HG02938 (cell line): ENCODE measurements around the gene TSPAN32.
"Not testable (repeated sequence)": the region's sequence is repeated elsewhere in the genome, so short reads cannot be mapped to it uniquely, and the experiment has no call there.

Experiments
- ATAC-seq: cut with Tn5 transposase; IDR thresholded peaks from one replicate; pipeline ENCODE4 v1.9.1; 2021; ENCODE audit warnings: mild to moderate bottlenecking, moderate library complexity; ENCODE audit not compliant: unreplicated experiment

The TSPAN32 gene

GRCh38 chr11:2280208-2280607, 21.6 kb upstream of the TSPAN32 start:
- ATAC-seq = no peak

- ATAC-seq = not testable (repeated sequence)
Observed at GRCh38 chr11:2286350-2286749, 15.5 kb upstream of the TSPAN32 start.

GRCh38 chr11:2287091-2287490, 14.7 kb upstream of the TSPAN32 start:
- no peak for ATAC-seq

DNA sequence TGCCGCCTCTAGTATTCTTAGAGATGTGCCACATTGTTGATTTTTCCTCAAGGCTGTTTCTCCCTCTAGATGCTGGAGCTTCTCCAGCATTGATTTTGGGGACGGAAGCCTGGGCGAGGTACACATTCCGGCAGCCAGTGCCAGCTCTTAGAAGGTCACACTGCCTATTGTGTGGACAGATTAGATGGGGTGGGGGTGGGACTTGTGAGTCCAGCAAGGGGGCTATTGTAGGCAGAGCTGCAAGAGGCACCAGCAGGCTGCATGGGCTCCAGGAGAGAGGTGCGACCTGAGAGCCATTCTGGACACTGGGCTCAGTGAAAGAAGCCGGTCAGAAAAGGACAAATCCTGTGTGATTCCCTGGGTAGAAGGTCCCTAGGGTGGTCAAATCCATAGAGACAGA, 12.5 kb upstream of the TSPAN32 start:
- no peak for ATAC-seq

- ATAC-seq = no peak
Observed at GRCh38 chr11:2289859-2290258, 12.0 kb upstream of the TSPAN32 start.

GRCh38 chr11:2290351-2290841, 11.4 kb upstream of the TSPAN32 start:
- ATAC-seq = no peak

GRCh38 chr11:2293531-2293971, 8.3 kb upstream of the TSPAN32 start:
- no peak for ATAC-seq

- no peak for ATAC-seq
Observed at GRCh38 chr11:2293984-2294925, 7.6 kb upstream of the TSPAN32 start.

- ATAC-seq = no peak
Observed at GRCh38 chr11:2294926-2295290, 6.9 kb upstream of the TSPAN32 start.

GRCh38 chr11:2295971-2296912, 5.6 kb upstream of the TSPAN32 start:
- ATAC-seq = no peak

GRCh38 chr11:2296913-2297622, 4.7 kb upstream of the TSPAN32 start:
- no peak for ATAC-seq

- ATAC-seq = no peak
Observed at GRCh38 chr11:2297623-2298030, 4.2 kb upstream of the TSPAN32 start.

DNA sequence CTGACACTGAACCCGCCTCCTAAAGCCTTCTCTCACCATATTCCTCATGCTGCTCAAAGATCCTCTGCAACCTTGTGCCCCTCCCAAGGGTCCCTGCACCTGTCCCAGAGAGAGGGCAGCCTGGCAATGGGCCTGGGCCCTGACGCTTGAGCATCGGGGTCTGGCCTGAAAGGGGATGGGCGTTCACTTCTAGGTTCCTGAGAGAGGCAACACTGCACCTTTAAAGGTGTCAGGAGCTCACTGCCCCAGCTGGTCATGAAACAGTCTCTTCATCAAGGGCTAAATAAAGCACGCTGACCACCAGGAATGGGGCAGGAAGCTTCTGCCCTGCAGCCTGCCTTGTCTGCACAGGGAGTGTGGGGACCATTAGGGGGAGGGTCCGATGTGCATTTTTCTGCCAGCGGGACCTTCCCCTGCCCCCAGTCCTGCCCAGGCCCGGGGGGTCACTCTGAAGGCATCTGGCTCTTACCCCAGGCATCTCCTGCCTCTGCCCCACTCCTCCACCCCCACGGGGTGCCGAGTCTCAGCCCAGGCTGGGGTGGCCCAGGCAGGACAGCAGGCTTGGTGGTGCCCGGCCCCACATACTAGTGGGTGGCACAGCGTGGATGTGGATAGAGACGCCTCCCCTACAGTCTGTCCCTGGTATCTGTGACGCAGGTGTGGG, 3.5 kb upstream of the TSPAN32 start:
- no peak for ATAC-seq

DNA sequence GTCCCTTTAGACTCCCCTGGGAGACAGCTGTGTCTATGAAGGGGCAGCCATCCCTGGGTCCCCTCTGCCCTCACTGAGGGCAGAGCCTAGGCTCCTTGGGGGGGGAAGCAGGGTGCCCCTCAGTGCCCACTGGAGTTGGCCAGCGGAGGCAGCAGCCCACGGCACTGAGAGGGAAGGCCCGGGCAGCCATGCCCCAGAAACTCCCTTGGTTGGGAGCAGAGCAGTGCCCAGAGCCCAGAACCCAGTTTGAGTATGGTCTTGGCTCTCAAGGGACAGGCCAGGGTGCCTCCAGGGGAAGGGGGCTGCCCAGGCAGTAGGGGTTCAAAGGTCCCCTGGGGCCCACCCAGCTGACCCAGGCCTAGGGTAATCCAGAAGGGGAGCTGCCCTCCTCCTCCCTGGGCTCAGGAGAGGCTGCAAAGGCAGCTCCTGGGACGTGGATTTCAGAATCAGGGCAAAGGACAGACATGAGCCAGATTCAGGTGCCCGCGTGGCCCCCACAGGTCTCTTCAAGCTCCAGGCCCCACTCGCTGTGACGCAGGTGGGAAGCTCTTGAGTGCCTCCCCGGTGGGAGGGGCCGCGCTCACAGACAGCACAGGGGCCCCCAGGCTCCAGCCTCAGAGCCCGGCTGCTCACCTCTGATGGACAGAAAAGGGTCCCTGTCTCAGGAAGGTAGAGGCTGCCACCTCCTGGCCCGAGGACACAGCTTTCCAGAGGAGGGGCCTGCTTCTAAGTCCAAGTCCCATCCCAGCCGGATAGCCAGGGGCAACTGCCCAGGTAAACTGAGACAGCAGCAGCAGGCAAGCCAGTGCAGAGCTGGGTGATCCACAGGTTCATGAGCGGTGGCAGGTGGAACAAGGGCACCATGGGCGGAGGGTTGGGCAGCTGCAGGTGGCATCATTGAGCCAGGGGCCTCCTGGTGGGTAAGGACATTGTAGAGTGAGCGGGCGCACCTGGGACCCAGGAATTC, 2.7 kb upstream of the TSPAN32 start:
- ATAC-seq = no peak

GRCh38 chr11:2299773-2300172, 2.0 kb upstream of the TSPAN32 start:
- no peak for ATAC-seq

DNA sequence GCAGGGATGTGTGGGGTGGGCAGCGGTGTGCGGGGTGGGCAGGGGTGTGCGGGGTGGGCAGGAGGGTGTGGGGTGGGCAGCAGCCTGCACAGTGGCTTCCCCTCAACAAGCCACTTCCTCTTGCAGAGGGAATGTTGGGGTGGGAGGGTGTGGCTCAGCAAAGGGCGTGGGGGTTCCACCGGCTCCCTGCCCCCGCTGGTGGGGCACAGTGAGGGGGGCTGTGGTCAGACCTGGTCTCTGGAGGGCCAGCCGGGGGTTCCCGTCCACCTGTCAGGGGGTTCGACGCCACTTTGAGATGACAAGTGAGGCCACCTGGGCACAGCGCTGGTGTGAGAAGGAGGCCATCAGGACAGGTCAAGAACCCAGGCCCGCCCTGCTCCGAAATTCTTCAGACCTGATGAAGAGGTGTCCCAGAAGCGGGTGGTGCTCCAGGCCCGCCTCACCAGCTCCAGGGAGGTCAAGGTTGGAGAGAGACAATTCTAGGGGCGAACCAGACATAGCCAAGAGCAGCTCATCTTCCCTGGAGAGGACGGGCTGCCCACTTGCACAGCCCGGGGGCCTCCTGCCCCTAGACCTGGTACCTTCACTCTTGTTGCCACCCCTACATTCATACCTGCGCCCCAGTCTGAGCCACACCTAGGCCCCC, 1.4 kb upstream of the TSPAN32 start:
- ATAC-seq = no peak

- no peak for ATAC-seq
Observed at GRCh38 chr11:2300936-2301630, 730 bp upstream of the TSPAN32 start.

GRCh38 chr11:2302306-2302895, 588 bp downstream of the TSPAN32 start:
- ATAC-seq = no peak
